Adrenal gland (tissue), 12 donors: ENCODE results near the gene BOC. TPM values are rescaled to one million over a fixed set of nuclear protein-coding genes. Genes with fewer than 3 reads are reported as not detected.

Experiments
- DNase-seq, 7 donors: peaks; one replicate each; pipeline ENCODE4 v3.0.0-alpha.2; 2019 to 2020
- H3K27ac ChIP-seq, 5 donors: fragments of 200-600 bp; sonication (generic) in 4 of 5; 1 replicate in 3 of 5; 2 replicates in 2 of 5; pipeline versions ENCODE4 v1.5.1 to v1.8.0; 2016 to 2020; ENCODE audit warnings: mild to moderate bottlenecking in 1 of 5
- H3K27me3 ChIP-seq: fragments of 200-600 bp; 2 replicates; pipeline ENCODE4 v1.8.0; 2021
- H3K36me3 ChIP-seq, 2 donors: fragments of 200-600 bp; replicated peaks in 1 of 2; 1 replicate in 1 of 2; 2 replicates in 1 of 2; pipeline versions ENCODE4 v1.5.1 to v1.8.0; 2018 to 2022
- H3K4me1 ChIP-seq, 2 donors: fragments of 200-600 bp; replicated peaks in 1 of 2; 1 replicate in 1 of 2; 2 replicates in 1 of 2; pipeline versions ENCODE4 v1.5.1 to v1.8.0; 2018 to 2021
- H3K4me3 ChIP-seq, 4 donors: fragments of 200-600 bp; sonication (generic) in 3 of 4; one replicate each; pipeline ENCODE4 v1.5.1; 2016 to 2018
- H3K9me3 ChIP-seq, 3 donors: fragments of 200-600 bp; sonication (generic) in 1 of 3; replicated peaks in 1 of 3; 1 replicate in 2 of 3; 2 replicates in 1 of 3; pipeline versions ENCODE4 v1.5.1 to v1.8.0; 2016 to 2021
- POLR2A ChIP-seq, 2 donors: fragments of 450-650 bp; IDR thresholded peaks; one replicate each; pipeline ENCODE4 v1.6.1; 2017; ENCODE audit warnings: antibody characterized with exemption in 2 of 2, mild to moderate bottlenecking in 2 of 2, moderate library complexity in 1 of 2
- WGBS, 4 donors: extraction: QIAGEN DNeasy Blood & Tissue Kit in 2 of 4; methylation state at CpG; one replicate each; pipeline versions ENCODE4 v1.1.5 to v1.1.7; 2013 to 2017; 5-methylcytosine and 5-hydroxymethylcytosine counted together
- intact Hi-C, 2 donors: fragments of 100-400 bp; cut with DNase I; formaldehyde crosslinking; loops; one replicate each; pipeline versions ENCODE4 v1.14.1 to v1.15.0; 2022 to 2023
- polyA plus RNA-seq, 3 donors: library from polyadenylated mRNA; stranded (reverse); fragments of 200-250 nt in 2 of 3; fragments of 350-450 nt in 1 of 3; fragmentation: Illumina TruSeq in 1 of 3; extraction: RNeasy Lipid Tissue Mini Kit (QIAGEN cat#74804) in 1 of 3; gene quantifications; one replicate each; pipeline ENCODE4 v1.2.3, GENCODE V29; 2013 to 2014
- total RNA-seq, 9 donors: library from RNA; depleted of rRNA in 4 of 9; stranded (reverse); fragments of >200 nt in 4 of 9; fragments of 120-200 nt in 1 of 9; fragmentation: NEBNext Ultra II Directional in 1 of 9; extraction: Animal tissue kit (Norgen Biotek cat#: 25700) in 1 of 9; gene quantifications; one replicate each; pipeline versions ENCODE4 v1.1.0 to v1.2.4, GENCODE V29; 2013 to 2023
- TF ChIP-seq, protein P1 (sequence below), 6 experiments: fragments of 450-650 bp in 4 of 6; fragments of 200-600 bp in 2 of 6; sonication (generic) in 1 of 6; IDR thresholded peaks; 1 replicate in 5 of 6; 2 replicates in 1 of 6; pipeline versions ENCODE4 v1.5.1 to v1.8.0; 2016 to 2021; ENCODE audit warnings: antibody characterized with exemption in 6 of 6, mild to moderate bottlenecking in 2 of 6, moderate library complexity in 1 of 6
- donor health status: healthy with polysubstance abuse.
- donor health status: Bipolar disorder and iron deficiency.
- donor health status: DM: yes; HTN: yes; CAD: no.
- donor health status: DM: no; HTN: no; CAD: no.
- donor health status: DM: no; HTN: no; CAD: no.
- donor health status: DM: yes; HTN: yes; CAD: no.

The BOC gene
- total and polyA plus RNA-seq, 12 donors: 1.9 to 22.3 (median 9.5) TPM

DNA sequence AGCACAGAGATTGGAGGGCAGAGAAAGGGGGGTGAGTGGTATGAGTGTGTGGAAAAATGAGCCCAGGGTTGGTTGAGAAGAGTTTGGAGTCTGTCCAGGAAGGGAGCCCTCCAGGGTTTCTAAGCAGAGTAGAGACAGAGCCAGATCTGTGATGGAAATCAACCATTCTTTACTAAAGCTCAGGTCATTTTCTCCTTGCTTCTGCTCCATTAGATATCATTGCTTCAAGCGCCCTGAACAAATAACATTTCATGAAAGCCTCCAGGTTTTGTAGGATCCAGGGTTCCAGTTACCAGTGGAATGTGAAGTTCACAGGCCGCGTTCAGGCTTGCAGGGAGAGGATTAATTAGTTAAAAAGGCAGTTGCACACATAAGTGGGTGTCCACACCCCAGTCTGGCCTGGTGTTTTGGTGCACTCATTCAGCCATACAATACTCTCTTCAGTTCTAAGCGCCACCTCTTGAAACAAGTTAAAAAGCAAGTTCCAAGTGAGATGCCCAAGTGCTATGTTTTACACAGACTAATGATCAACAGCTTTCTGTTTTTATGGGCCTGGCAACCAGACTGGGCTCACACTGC is 16.4 kb upstream of the BOC start:
- no peaks in the 10 kb centered on the region for H3K9me3 ChIP-seq
- H3K27me3 ChIP-seq: no peaks in the 10 kb centered on the region
- TF ChIP-seq POLR2A (IDR thresholded peaks at IDR 0.05): no peak
- TF ChIP-seq, protein P1, sequence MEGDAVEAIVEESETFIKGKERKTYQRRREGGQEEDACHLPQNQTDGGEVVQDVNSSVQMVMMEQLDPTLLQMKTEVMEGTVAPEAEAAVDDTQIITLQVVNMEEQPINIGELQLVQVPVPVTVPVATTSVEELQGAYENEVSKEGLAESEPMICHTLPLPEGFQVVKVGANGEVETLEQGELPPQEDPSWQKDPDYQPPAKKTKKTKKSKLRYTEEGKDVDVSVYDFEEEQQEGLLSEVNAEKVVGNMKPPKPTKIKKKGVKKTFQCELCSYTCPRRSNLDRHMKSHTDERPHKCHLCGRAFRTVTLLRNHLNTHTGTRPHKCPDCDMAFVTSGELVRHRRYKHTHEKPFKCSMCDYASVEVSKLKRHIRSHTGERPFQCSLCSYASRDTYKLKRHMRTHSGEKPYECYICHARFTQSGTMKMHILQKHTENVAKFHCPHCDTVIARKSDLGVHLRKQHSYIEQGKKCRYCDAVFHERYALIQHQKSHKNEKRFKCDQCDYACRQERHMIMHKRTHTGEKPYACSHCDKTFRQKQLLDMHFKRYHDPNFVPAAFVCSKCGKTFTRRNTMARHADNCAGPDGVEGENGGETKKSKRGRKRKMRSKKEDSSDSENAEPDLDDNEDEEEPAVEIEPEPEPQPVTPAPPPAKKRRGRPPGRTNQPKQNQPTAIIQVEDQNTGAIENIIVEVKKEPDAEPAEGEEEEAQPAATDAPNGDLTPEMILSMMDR (IDR thresholded peaks at IDR 0.05): no peak
- no peak for DNase-seq
- WGBS, 4 donors: 87 to 93% (median 90%) methylated on average over 4 of the region's 4 CpGs
- no peaks in the 10 kb centered on the region for H3K4me1 ChIP-seq
- no peak overlapping the region for H3K4me3 ChIP-seq
- no peaks in the 10 kb centered on the region for H3K36me3 ChIP-seq
- intact Hi-C loops: no loop called here
- no peak overlapping the region for H3K27ac ChIP-seq

DNA sequence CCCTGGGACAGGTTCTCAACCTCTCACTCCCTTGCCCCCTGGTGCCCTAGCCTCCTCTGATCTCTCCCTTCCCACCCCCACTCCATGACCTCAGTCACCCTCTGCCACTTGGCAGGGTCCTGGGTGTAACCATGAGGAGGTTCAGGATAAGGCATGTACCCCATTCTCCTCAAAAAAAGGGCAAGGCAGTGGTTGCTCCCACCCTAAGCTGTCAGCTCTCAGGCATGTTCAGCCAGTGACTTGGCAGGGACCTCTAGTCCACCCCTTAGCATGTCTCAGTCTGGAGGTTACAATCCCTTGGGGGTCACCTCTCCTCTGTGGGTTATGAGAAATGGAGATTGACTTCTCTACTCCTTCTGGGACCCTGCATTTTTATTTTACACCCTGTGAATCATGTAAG is 11.0 kb upstream of the BOC start:
- no peaks in the 10 kb centered on the region for H3K27me3 ChIP-seq
- H3K4me1 ChIP-seq: no peaks in the 10 kb centered on the region
- no peaks in the 10 kb centered on the region for H3K36me3 ChIP-seq
- TF ChIP-seq, protein P1 (IDR thresholded peaks at IDR 0.05): no peak
- TF ChIP-seq POLR2A (IDR thresholded peaks at IDR 0.05): no peak
- no peaks in the 10 kb centered on the region for H3K9me3 ChIP-seq
- H3K27ac ChIP-seq: no peak overlapping the region
- intact Hi-C loops: no loop called here
- no peak overlapping the region for H3K4me3 ChIP-seq
- no peak for DNase-seq

DNA sequence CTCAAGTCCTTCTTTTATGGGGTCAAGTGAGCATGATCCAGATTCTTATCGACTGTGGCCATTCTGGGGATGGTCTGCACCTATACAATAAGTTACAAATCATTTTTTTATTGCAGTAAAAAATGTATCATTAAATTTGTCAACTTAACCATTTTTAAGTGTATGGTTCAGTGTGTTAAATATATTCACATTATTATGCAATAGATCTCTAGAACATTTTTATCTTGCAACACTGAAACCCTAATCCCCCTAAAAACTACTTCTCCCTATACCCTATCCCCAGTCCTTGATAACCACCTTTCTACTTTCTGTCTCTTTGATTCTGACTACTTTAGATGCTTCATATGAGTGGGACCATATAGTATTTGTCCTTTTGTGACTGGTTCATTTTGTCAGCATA is 10.4 kb upstream of the BOC start:
- DNase-seq: no peak
- Histone ChIP-seq H3K4me3 (no peak overlapping the region), H3K27me3 (no peaks in the 10 kb centered on the region), H3K9me3 (no peaks in the 10 kb centered on the region), H3K4me1 (no peaks in the 10 kb centered on the region), H3K27ac (no peak overlapping the region), H3K36me3 (no peaks in the 10 kb centered on the region)
- intact Hi-C loops: no loop called here
- 62 to 76% (median 71%) methylated on average over 1 of the region's 1 CpG for WGBS, 4 donors
- no peak for TF ChIP-seq POLR2A (IDR thresholded peaks at IDR 0.05)
- TF ChIP-seq, protein P1 (IDR thresholded peaks at IDR 0.05): no peak

DNA sequence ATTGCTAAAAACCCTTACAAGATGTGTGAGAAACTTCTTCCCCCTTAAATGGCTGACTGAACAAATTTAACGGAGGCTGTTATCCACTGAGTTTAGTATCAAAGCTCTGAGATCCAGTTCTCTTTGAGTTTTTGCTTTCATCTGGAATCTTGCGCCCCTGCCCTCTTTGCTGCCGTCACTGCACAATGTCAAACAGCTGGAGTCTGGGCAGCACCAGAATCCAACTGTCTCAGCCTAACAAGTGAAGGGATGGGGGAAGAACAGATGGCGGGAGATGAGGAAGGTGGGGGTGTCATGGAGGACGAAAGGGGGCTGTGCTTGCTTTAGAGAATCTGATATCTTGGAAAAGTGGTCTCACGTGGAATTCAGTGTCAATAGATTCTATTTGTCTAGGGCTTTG is 7.0 kb upstream of the BOC start:
- H3K27me3 ChIP-seq: no peaks in the 10 kb centered on the region
- H3K36me3 ChIP-seq: no peaks in the 10 kb centered on the region
- intact Hi-C loops: no loop called here
- 68 to 79% (median 71%) methylated on average over 6 of the region's 6 CpGs for WGBS, 4 donors
- DNase-seq: no peak
- TF ChIP-seq, protein P1 (IDR thresholded peaks at IDR 0.05): no peak
- TF ChIP-seq POLR2A (IDR thresholded peaks at IDR 0.05): no peak
- H3K9me3 ChIP-seq: no peaks in the 10 kb centered on the region
- no peaks in the 10 kb centered on the region for H3K4me1 ChIP-seq
- no peak overlapping the region for H3K27ac ChIP-seq
- no peak overlapping the region for H3K4me3 ChIP-seq
